Muscle of back (tissue), 11 donors: Measurements from ENCODE around the gene TMPRSS9. TPM values are rescaled to one million over a fixed set of nuclear protein-coding genes. Genes with fewer than 3 reads are reported as not detected.
"Not testable (repeated sequence)": the region's sequence is repeated elsewhere in the genome, so short reads cannot be mapped to it uniquely, and the experiment has no call there.

Experiments
- DNase-seq, 3 donors: peaks; one replicate each; pipeline versions ENCODE4 v3.0.0 to v3.0.0-alpha.2; 2013
- polyA plus RNA-seq, 10 donors: library from polyadenylated mRNA; unstranded; fragments of 120-200 nt; gene quantifications; one replicate each; pipeline ENCODE4 v1.2.1, GENCODE V29; 2013; ENCODE audit not compliant: insufficient read length in 10 of 10

Gene TMPRSS9
- polyA plus RNA-seq, 10 donors: 0.11 to 0.64 (median 0.17) TPM

- no peak for DNase-seq
Measured at GRCh38 chr19:2389594-2389993, 29.5 kb downstream of the TMPRSS9 start.

GRCh38 chr19:2391118-2391725 lies 31.2 kb downstream of the TMPRSS9 start:
- peak; percentile 58 to 70 (median 66) for DNase-seq

- DNase-seq: no peak
Measured at GRCh38 chr19:2392366-2392765, 32.3 kb downstream of the TMPRSS9 start.

DNA sequence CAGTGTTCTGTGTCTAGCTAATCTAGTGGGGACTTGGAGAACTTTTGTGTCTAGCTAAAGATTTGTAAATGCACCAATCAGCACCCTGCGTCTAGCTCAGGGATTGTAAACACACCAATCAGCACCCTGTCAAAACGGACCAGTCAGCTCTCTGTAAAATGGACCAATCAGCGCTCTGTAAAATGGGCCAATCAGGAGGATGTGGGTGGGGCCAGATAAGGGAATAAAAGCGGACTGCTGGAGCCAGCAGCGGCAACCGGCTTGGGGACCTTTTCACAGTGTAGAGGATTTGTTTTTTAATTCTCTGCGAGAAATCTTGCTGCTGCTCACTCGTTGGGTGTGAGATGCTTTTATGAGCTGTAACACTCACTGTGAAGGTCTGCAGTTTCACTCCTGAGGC lies 32.8 kb downstream of the TMPRSS9 start:
- not testable (repeated sequence) for DNase-seq

GRCh38 chr19:2394054-2394441 lies 34.0 kb downstream of the TMPRSS9 start:
- DNase-seq: no peak

DNA sequence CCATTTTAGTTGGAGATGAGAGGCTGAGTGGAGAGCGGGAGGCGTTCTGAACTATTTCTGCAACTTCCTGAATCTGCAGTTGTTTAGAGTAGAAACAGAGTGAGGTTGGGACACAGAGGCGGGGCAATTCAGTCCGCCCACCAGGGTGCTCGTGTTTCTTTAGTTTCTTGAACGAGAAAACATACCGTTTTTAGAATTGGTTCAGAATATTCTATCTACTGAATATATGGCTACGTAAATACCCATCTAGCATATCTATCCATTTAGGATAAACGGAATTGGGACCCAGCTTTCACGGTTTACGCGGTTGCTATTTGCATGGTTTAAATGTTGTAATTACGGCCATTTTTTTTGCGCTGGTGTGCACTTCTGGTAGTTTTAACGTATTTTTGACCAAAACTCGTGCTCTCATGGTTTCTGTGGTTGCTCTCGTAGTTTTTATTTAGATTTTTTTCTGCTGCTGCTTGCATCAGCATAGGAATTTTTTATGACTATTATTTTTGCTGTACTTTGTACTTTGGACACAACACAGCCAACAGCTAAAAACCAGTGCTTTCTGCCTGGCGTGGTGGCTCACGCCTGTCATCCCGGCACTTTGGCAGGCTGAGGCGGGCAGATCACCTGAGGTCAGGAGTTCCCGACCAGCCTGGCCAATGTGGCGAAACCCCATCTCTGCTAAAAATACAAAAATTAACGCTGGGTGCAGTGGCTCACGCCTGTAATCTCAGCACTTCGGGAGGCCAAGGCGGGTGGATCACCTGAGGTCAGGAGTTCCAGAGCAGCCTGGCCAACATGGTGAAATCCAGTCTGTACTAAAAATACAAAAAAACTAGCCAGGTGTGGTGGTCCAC lies 34.6 kb downstream of the TMPRSS9 start:
- DNase-seq: no peak

GRCh38 chr19:2395293-2395829 lies 35.3 kb downstream of the TMPRSS9 start:
- not testable (repeated sequence) for DNase-seq

DNA sequence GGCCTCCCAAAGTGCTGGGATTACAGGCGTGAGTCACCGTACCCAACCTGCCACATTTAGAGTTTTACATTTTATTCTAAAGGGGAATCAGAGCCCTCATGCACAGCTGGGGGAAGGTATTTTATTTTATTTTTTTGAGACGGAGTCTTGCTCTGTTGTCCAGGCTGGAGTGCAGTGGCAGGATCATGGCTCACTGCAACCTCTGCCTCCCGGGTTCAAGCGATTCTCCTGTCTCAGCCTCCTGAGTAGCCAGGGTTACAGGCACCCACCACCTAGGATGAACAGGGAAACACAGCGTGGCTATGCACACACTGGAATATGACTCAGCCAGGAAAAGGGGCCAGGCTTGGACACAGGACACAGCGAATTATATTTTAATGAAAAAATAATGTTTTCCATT lies 37.1 kb downstream of the TMPRSS9 start:
- not testable (repeated sequence) for DNase-seq

DNA sequence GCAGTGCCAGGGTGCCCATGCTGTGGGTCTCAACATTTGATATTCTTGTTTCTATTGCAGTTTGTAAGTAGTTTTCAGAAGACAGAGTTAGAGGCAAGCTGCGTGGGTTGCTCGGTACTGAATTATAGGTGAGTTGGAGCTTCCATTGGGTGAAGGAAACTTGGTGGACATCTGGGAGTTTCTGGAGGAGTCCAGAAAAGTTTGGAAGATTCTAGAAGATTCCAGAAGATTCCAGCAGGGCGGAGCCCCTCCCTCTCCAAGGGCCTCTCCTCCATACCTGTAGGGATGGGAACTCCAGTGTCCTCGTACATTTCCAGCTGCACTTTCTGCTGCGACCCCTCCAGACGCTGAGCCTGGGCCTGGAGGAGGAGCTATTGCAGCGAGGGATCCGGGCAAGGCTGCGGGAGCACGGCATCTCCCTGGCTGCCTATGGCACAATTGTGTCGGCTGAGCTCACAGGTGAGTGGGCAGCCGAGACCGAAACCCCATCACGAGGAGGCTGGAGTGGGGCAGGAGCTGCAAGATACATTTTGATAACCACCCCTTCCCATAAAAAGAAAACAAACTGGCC lies 38.8 kb downstream of the TMPRSS9 start:
- no peak for DNase-seq

DNA sequence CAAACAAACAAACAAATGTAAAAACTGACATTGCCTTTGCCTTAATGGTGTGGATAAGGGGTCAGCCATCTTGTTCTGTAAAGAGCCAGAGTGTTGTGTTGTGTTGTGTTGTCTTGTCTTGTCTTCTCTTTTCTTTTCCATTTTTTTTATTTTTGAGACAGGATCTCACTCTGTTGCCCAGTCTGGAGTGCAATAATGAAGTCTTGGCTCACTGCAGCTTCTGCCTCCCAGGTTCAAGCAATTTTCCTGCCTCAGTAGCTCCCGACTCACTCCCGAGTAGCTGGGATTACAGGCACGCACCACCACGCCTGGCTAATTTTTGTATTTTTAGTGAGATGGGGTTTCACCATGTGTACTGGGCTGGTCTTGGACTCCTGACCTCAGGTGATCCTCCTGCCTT lies 39.5 kb downstream of the TMPRSS9 start:
- DNase-seq: no peak

DNA sequence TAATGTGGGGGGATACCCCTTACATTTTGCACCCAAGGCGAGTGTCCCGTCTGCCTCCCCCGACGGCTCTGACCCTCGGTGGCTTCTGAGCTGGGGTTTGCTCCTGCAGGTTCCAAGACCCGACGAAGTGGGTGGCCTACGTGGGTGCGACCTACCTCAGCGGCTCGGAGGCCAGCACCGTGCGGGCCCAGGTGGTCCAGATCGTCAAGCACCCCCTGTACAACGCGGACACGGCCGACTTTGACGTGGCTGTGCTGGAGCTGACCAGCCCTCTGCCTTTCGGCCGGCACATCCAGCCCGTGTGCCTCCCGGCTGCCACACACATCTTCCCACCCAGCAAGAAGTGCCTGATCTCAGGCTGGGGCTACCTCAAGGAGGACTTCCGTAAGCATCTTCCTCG lies 48.2 kb downstream of the TMPRSS9 start:
- no peak for DNase-seq

- no peak for DNase-seq
Measured at GRCh38 chr19:2409352-2409912, 49.4 kb downstream of the TMPRSS9 start.

DNA sequence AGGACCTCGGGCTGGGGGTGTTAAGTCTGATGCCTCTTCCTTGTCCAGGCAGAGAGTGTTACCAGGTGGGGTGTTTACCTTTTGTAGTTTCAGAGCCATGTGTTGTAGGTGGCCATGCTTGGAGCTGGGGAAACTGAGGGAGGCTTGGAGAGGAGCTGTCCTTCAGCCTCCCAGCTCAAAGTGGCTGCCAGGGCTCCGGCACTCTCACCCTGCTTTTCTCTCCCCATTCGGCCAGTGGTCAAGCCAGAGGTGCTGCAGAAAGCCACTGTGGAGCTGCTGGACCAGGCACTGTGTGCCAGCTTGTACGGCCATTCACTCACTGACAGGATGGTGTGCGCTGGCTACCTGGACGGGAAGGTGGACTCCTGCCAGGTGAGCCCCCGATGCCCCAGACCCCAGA lies 50.0 kb downstream of the TMPRSS9 start:
- no peak for DNase-seq

DNA sequence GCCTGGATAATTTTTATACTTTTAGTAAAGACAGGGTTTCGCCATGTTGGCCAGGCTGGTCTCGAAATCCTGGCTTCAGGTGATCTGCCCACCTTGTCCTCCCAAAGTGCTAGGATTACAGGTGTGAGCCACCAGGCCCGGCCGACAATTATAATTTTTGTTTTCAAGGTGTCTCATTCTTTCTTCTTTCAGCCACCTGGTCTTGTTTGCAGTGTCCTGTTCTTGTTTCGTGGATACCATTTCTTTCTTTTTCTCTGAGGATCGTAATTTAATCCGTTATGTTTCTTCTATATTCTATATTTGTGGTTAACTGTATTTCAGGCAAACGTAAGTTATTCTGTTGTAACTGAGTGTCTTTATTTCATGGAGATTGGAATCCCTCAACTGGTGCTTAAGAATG lies 51.6 kb downstream of the TMPRSS9 start:
- no peak for DNase-seq

DNA sequence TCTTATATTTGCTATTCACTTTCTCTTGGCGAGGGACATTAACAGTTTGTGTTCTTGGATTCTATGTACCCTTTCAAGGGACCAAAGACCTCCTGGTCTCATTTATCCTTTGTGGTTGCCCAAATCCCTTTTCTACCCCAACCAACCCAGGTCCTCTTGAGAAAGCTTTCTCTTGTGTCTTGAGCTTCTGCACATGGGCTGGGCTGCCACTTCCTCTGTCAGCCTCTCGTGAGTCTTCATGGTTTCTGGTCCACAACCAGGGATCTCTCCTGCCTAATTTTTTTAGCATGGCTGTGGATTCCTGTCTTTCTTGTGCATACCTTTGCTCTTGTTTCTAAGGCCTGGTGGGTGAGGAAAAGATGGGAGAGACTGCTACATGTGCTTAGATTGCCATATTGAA lies 52.4 kb downstream of the TMPRSS9 start:
- DNase-seq: no peak

DNA sequence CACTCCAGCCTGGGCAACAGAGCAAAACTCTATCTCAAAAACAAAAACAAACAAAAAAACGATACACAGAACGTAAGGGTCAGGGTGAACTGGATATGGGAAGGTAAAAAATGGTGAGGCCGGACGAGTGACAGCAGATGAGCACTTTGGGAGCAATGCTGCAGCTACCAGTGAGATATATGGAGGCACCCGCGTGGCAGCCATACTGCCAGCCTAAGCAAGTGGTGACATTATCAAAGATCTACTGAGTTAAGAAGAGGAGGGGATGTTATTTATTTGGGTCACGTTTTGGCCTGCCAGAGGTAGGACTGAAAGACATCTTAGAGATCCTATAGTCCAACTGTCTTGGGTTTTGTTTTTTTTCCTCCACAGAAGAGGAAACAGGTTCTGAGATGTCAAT lies 53.1 kb downstream of the TMPRSS9 start:
- no peak for DNase-seq

GRCh38 chr19:2413629-2414028 lies 53.6 kb downstream of the TMPRSS9 start:
- DNase-seq: no peak

DNA sequence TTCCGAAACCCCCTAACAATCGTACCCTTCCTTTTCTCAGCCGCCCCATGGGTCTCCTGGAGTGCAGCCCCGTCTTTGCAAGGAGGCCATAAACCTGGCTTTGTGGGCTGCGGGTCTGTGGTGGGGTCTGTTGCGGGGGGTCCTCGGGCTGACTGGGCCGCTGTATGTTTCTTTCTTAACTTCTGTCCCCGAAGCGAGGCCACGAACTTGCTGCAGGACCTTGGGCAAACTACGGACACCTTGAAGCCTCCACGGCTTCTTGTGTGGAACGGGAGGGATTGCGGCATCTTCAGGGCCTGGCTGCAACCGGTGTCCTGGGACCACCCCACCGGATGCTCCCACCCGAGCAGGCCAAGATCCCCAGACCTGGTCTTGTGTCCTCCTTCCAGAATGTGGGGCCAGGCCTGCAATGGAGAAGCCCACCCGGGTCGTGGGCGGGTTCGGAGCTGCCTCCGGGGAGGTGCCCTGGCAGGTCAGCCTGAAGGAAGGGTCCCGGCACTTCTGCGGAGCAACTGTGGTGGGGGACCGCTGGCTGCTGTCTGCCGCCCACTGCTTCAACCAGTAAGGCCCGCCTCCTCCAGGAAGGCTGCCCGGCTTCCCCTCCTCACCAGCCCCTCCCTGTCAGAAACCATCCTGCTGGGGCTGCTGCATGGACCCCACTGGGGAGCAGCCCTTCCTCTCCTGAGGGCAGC lies 55.4 kb downstream of the TMPRSS9 start:
- DNase-seq: no peak

GRCh38 chr19:2415973-2416319 lies 55.9 kb downstream of the TMPRSS9 start:
- DNase-seq: no peak

- DNase-seq: no peak
Measured at GRCh38 chr19:2416321-2417097, 56.4 kb downstream of the TMPRSS9 start.

DNA sequence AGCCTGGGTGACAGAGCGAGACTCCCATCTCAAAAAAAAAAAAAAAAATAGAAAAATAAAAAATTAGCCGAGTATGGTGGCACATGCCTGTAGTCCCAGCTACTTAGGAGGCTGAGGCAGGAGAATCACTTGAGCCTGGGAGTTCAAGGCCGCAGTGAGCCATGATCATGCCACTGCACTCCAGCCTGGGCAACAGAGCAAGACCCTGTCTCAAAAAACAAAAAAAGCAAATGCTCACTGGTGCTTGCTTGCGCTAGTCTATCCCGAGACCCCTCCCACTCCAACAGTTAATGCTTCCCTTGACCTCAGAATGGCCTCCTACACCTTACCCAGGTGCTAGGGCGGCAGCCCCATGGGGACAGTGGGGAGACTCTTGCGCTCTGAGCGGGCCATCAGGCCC lies 57.4 kb downstream of the TMPRSS9 start:
- DNase-seq: not testable (repeated sequence)
